ENCODE measurements around the gene TAX1BP1.

TAX1BP1 gene

GRCh38 chr7:27739909-27740448 lies at the start of gene TAX1BP1:
TAX1BP1 (plus strand) TSS chr7:27740162; CDS start chr7:27748525, 8,363 bp downstream.
- peak; percentile 87 for DNase-seq

GRCh38 chr7:27690649-27691048 lies 49.3 kb upstream of the TAX1BP1 start:
- no peak for DNase-seq

- no peak for DNase-seq
Observed at GRCh38 chr7:27693794-27694193, 46.2 kb upstream of the TAX1BP1 start.

- DNase-seq, result no peak
Observed at GRCh38 chr7:27695096-27695495, 44.9 kb upstream of the TAX1BP1 start.

- no peak for DNase-seq
Observed at GRCh38 chr7:27697861-27698430, 42.0 kb upstream of the TAX1BP1 start.

- no peak for DNase-seq
Observed at GRCh38 chr7:27699751-27700150, 40.2 kb upstream of the TAX1BP1 start.

- DNase-seq, result no peak
Observed at GRCh38 chr7:27700501-27700900, 39.5 kb upstream of the TAX1BP1 start.

GRCh38 chr7:27703181-27703580 lies 36.8 kb upstream of the TAX1BP1 start:
- no peak for DNase-seq

- DNase-seq, result no peak
Observed at GRCh38 chr7:27704422-27705199, 35.4 kb upstream of the TAX1BP1 start.

GRCh38 chr7:27705200-27705594 lies 34.8 kb upstream of the TAX1BP1 start:
- DNase-seq, result no peak

GRCh38 chr7:27708485-27708884 lies 31.5 kb upstream of the TAX1BP1 start:
- no peak for DNase-seq

GRCh38 chr7:27709137-27710075 lies 30.6 kb upstream of the TAX1BP1 start:
- no peak for DNase-seq

- no peak for DNase-seq
Observed at GRCh38 chr7:27712217-27712616, 27.7 kb upstream of the TAX1BP1 start.

GRCh38 chr7:27714831-27715444 lies 25.0 kb upstream of the TAX1BP1 start:
- DNase-seq, result no peak

- no peak for DNase-seq
Observed at GRCh38 chr7:27723085-27723484, 16.9 kb upstream of the TAX1BP1 start.

- DNase-seq, result no peak
Observed at GRCh38 chr7:27727058-27727457, 12.9 kb upstream of the TAX1BP1 start.

GRCh38 chr7:27730112-27730511 lies 9.8 kb upstream of the TAX1BP1 start:
- DNase-seq, result no peak

GRCh38 chr7:27734583-27734982 lies 5.4 kb upstream of the TAX1BP1 start:
- DNase-seq, result no peak

- DNase-seq, result no peak
Observed at GRCh38 chr7:27735165-27735564, 4.8 kb upstream of the TAX1BP1 start.

GRCh38 chr7:27735831-27736230 lies 4.1 kb upstream of the TAX1BP1 start:
- DNase-seq, result no peak

GRCh38 chr7:27737178-27737577 lies 2.8 kb upstream of the TAX1BP1 start:
- DNase-seq, result no peak

- DNase-seq, result no peak
Observed at GRCh38 chr7:27737616-27738015, 2.3 kb upstream of the TAX1BP1 start.
